HUDEP-2 (cell line): ENCODE data around the gene TAF4.
"Not testable (repeated sequence)": the region's sequence is repeated elsewhere in the genome, so short reads cannot be mapped to it uniquely, and the experiment has no call there.

Source experiments
- DNase-seq, 76 experiments: peaks; one replicate each; lab custom pipeline; 2025; ENCODE audit not compliant: unreplicated experiment in 76 of 76; lab: John Stamatoyannopoulos, UW

The TAF4 gene, protein sequence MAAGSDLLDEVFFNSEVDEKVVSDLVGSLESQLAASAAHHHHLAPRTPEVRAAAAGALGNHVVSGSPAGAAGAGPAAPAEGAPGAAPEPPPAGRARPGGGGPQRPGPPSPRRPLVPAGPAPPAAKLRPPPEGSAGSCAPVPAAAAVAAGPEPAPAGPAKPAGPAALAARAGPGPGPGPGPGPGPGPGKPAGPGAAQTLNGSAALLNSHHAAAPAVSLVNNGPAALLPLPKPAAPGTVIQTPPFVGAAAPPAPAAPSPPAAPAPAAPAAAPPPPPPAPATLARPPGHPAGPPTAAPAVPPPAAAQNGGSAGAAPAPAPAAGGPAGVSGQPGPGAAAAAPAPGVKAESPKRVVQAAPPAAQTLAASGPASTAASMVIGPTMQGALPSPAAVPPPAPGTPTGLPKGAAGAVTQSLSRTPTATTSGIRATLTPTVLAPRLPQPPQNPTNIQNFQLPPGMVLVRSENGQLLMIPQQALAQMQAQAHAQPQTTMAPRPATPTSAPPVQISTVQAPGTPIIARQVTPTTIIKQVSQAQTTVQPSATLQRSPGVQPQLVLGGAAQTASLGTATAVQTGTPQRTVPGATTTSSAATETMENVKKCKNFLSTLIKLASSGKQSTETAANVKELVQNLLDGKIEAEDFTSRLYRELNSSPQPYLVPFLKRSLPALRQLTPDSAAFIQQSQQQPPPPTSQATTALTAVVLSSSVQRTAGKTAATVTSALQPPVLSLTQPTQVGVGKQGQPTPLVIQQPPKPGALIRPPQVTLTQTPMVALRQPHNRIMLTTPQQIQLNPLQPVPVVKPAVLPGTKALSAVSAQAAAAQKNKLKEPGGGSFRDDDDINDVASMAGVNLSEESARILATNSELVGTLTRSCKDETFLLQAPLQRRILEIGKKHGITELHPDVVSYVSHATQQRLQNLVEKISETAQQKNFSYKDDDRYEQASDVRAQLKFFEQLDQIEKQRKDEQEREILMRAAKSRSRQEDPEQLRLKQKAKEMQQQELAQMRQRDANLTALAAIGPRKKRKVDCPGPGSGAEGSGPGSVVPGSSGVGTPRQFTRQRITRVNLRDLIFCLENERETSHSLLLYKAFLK

GRCh38 chr20:62065674-62066338 lies at the start of gene TAF4:
Gene TAF4 (minus strand): TSS chr20:62065881. CDS start chr20:62065810, 71 bp downstream.
- DNase-seq, result peak in 64 of 76 experiments; percentile 5 to 81 (median 60)

- no peak for DNase-seq
Observed at GRCh38 chr20:62114894-62115293, 49.2 kb upstream of the TAF4 start.

GRCh38 chr20:62112368-62112767 lies 46.7 kb upstream of the TAF4 start:
- no peak for DNase-seq

- peak in 1 of 76 experiments; percentile 5 for DNase-seq
Observed at GRCh38 chr20:62111148-62111547, 45.5 kb upstream of the TAF4 start.

- no peak for DNase-seq
Observed at GRCh38 chr20:62105592-62105991, 39.9 kb upstream of the TAF4 start.

- no peak for DNase-seq
Observed at GRCh38 chr20:62104791-62105345, 39.2 kb upstream of the TAF4 start.

DNA sequence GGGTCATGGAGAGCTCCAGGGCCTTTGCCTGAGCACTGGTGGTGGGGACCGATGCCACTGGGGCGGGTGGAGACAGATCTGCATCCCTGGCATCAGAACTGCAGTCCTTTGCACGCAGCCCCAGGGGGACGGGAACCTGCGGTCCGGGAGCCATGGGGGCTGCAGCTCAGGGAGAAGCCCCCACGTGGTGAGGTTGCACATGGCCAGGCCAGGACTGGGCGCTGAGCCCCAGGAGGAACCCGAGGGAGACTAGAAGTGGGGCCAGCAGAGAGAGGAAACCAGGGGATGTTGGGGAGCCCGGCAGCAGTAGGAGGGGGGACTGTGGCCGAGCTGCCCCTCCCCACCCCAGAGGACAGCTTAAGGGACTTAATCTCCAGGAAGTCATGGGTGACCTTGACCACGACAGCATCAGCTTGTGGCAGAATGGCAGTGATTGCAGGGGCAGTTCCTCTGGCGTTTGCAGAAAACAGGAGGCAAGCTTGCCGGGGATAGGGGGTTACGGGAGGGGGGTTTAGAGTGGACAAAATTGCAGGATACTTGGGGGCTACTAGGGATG lies 38.6 kb upstream of the TAF4 start:
- DNase-seq, result no peak

DNA sequence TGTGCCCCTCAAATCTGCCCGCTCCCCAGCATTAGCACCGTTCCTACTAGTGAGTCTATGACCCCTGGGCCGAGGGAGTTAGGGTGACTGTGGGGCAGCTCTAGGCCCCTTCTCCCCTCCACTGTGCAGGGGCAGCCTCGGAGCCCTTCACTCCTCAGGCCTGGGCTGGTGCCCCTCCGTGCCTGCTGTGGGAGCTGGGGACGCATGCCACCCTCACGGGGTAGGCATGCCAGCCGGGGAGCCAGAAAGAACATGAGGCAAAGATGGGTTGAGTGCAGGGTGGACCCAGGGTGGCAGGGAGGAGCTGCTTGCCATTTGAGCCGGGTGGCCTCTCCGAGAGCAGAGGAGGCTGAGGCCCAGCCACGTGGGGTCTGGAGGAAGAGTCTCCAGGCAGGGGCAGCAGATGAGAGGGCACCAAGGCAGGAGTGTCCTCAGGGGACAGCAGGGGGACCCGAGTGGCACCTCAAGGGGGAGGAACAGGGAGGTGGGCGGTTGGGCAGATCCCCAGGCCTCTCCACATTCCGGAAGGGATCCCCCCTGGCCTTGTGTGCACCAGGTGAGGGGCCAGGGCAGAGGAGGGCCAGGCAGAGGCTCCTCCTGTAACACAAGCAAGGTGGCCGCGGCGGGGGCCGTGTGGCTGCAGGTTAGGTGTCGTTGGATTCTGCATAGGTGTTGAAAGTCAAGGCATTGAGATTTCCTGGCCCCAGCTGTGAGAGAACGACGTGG lies 38.0 kb upstream of the TAF4 start:
- no peak for DNase-seq

DNA sequence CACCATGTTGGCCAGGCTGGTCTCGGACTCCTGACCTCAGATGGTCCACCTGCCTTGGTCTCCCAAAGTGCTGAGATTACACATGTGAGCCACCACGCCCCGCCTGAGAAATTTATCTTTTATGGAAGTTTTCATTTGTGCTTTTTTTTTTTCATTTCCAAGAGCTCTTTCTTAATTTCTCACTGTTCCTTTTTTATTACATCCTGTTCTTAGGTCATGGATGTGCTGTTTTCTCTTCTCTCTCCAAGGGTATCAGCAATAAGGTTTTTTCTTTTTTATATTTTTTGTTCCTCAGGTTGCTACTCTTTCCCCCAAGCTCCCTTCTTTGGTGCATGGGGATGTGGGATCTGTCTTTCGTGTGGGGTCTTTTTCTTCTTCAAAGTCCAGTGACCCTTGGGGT lies 35.4 kb upstream of the TAF4 start:
- no peak for DNase-seq

DNA sequence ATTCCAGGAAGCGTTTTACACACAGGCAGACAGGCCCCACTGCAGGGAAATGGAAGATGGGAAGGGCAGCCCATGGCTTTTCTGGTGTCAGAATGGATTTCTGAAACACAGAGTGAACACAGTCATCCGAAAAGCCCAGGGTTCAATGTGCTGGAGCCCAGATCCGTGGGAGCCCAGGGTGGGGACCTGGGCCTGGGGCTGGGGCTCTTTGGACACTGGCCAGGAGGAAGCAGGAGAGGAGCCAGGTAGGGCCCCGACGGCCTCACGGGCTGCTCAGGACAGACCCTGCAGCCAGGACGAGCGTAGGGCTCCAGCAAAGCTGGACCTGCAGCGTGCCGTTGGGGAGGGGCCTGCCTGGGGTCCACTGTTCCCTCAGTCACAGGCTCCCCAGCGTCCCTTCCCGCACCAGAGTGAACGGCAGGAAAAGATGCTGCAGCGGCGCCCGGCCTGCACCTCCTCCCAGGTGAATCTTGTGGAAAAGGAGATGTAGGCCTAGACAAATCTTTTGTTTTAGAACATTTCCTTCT lies 32.3 kb upstream of the TAF4 start:
- DNase-seq, result no peak

DNA sequence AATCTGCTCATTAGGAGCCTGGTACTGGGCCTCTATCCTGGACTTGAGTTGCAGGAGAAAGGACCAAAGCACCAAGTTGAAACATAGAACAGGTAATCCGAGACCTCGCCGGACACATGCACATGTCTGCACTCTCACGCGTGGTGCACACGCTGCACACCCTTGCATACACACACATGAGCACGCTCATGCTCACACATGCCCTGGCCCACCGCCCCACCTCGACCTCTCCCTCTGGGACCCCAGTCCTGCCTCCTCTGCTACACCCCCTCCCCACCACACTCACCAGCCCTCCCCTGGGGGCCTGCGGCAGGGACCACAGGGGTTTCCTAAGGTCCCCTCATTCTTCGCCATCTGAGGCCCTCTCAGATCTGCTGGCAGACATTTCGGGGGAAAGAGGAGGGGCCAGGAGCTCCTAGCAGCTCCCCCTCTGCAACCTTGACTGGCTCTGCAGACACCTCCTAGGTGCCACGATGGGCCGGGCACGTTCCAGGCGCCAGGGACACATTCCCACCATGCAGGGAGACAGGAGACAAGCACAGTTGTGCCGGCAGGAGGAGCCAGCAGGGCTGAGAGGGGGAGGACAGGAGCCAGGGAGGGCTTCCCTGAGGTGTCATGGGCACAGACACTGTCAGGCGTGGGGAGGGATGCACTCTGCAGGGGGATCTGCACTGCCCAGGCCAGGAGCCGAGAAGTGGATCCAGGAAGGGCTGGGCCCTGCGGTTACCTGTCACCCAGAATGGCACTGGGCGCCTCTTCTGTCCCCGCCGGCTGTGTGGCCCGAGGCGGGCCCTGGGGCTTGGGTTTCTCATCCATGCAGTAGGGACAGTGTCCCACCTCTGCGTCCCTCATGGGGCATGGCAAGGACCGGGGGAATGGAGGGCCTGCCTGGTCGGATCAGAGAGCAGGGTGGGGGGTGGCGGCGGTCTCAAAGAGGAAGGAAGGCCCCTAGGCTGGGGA lies 31.0 kb upstream of the TAF4 start:
- DNase-seq, result no peak

- DNase-seq, result no peak
Observed at GRCh38 chr20:62089393-62089792, 23.7 kb upstream of the TAF4 start.

- peak in 2 of 76 experiments; percentile 17 to 18 for DNase-seq
Observed at GRCh38 chr20:62088258-62089127, 22.8 kb upstream of the TAF4 start.

DNA sequence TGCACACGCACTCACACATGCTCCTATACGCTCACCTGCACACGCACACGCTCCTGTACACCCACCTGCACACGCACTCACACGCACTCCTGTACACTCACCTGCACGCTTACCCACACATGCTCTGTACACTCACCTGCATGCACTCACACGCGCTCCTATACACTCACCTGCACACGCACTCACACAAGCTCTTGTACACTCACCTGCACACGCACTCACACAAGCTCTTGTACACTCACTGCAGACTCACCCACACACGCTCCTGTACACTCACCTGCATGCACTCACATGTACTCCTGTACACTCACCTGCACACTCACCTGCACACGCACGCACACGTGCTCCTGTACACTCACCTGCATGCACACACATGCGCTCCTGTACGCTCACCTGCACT lies 22.0 kb upstream of the TAF4 start:
- DNase-seq, result no peak

DNA sequence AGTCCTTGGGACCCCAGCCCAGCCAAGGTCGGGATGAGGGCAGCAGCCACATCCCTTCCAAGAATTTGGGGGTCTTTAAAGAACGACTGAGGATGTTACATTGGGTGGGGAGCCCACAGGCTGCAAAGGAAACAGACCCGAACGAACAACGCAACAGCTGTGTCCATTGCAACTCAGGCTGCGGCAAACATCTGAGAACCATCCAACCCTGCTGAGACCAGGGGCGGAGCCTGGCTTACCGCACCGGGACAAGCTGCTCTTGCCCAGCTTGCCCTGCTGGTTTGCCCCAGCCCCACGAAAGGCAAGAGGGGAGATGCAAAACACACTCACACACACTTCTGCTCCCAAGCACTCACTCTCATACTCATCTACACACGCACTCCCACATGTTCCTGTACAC lies 21.5 kb upstream of the TAF4 start:
- DNase-seq, result no peak

DNA sequence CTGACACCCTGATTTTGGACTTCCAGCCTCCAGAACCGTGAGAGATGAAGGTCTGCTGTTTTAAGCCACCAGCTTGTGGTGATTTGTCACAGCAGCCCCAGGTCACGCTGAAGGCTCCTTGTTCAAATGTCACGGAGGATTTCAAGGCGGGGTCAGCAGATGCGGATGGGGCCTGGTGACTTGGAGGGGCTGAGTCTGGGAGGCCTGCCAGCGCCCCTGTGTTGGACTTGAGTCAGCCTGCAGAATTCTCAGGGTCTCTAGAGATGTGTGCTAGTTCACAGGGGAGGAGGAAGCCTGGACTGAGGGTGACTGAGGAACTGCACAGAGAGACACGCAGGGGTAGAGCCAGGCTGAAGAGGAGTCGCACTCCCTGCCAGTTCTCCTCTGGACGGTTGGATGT lies 19.5 kb upstream of the TAF4 start:
- DNase-seq, result no peak

DNA sequence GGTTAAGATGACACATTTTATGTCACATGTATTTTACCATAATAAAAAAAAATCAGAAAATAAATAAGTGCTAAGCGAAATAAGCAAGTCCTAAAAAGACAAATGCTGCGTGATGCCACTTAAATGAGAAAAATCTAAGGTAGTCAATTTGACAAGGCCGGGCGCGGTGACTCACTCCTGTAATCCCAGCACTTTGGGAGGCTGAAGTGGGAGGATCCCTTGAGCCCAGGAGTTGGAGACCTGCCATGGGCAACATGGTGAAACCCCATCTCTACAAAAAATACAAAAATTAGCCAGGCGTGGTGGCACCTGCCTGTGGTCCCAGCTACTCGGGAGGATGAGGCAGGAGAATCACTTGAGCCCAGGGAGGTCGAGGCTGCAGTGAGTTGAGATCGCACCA lies 18.5 kb upstream of the TAF4 start:
- DNase-seq, result not testable (repeated sequence)
